Epithelial cell of proximal tubule (primary cell): Measurements from ENCODE around the gene CRELD2. TPM values are rescaled to one million over a fixed set of nuclear protein-coding genes. Genes with fewer than 3 reads are reported as not detected.

Source experiments
- DNase-seq: peaks from one replicate; pipeline ENCODE4 v3.0.0-alpha.2; 2011; ENCODE audit warnings: low read depth
- H3K4me3 ChIP-seq: 2 replicates; pipeline ENCODE4 v1.5.1; 2011; ENCODE audit warnings: low read depth, mild to moderate bottlenecking, low read length
- total RNA-seq: library from RNA; depleted of rRNA; stranded (reverse); fragments of >200 nt; gene quantifications from 2 replicates; pipeline ENCODE4 v1.2.3, GENCODE V29; 2015
- TF ChIP-seq, protein P1 (sequence below): conservative IDR thresholded peaks from 2 replicates; pipeline ENCODE4 v1.5.1; 2012; ENCODE audit warnings: low read depth, mild to moderate bottlenecking, low read length

The CRELD2 gene
- total RNA-seq, 1 donor from 2014 or later, result 54.1 TPM

DNA sequence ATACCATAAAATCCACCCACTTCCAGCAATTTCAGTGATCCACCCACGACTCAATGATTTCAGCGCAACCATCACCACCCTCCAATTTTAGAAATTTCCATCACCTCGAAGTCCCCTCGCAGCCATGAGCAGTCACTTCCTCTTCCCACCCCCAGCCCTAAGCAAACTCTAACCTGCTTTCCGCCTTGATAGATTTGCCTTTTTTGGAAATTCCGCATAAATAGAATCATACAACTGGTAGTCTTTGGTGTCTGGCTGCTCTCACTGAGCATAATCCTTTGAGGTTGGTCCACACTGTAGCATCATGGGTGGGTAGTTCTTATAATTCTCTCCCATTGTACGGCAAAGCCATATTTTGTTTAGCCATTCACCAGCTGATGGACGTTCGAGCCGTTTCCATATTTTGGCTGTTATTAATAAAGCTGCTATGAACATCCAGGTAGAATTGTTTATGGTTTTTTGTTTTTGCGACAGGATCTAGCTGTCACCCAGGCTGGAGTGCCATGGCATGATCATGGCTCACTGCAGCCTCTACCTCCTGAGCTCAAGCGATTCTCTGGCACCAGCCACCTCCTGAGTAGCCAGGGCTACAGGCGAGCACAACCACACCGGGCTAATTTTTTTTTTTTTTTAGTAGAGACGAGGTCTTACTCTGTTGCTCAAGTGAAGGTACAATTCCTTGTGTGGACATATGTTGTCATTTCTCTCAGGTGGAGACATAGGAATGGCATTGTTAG is 58.2 kb downstream of the CRELD2 start:
- H3K4me3 ChIP-seq, result no peak overlapping the region
- TF ChIP-seq, protein P1, sequence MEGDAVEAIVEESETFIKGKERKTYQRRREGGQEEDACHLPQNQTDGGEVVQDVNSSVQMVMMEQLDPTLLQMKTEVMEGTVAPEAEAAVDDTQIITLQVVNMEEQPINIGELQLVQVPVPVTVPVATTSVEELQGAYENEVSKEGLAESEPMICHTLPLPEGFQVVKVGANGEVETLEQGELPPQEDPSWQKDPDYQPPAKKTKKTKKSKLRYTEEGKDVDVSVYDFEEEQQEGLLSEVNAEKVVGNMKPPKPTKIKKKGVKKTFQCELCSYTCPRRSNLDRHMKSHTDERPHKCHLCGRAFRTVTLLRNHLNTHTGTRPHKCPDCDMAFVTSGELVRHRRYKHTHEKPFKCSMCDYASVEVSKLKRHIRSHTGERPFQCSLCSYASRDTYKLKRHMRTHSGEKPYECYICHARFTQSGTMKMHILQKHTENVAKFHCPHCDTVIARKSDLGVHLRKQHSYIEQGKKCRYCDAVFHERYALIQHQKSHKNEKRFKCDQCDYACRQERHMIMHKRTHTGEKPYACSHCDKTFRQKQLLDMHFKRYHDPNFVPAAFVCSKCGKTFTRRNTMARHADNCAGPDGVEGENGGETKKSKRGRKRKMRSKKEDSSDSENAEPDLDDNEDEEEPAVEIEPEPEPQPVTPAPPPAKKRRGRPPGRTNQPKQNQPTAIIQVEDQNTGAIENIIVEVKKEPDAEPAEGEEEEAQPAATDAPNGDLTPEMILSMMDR, result no peak
- no peak for DNase-seq

Other genes with a start within 250 kb of the CRELD2 start
- 23.1 and 41.8 TPM in 2 replicates for gene BRD1, start 90.8 kb upstream of the CRELD2 start, total RNA-seq
- 14.5 and 15.4 TPM in 2 replicates for gene ZBED4, start 64.8 kb upstream of the CRELD2 start, total RNA-seq
- 16.4 and 24.5 TPM in 2 replicates for gene ALG12, start 196 bp upstream of the CRELD2 start, total RNA-seq
- gene PIM3, start 42.1 kb downstream of the CRELD2 start, total RNA-seq, result 37.5 and 49.3 TPM in 2 replicates
- gene IL17REL, start 94.1 kb downstream of the CRELD2 start, total RNA-seq, result not detected in 2 replicates
- not detected in 2 replicates for gene TTLL8, start 139.7 kb downstream of the CRELD2 start, total RNA-seq
- gene MLC1, start 166.8 kb downstream of the CRELD2 start, total RNA-seq, result not detected in 2 replicates
- gene MOV10L1, start 171.4 kb downstream of the CRELD2 start, total RNA-seq, result 0.12 and 0.29 TPM in 2 replicates